EH (cell line): ENCODE data around the gene CBFB.

Source experiments
- DNase-seq: peaks from one replicate; pipeline ENCODE4 v3.0.0-alpha.2; 2015; ENCODE audit warnings: low read depth

CBFB gene

DNA sequence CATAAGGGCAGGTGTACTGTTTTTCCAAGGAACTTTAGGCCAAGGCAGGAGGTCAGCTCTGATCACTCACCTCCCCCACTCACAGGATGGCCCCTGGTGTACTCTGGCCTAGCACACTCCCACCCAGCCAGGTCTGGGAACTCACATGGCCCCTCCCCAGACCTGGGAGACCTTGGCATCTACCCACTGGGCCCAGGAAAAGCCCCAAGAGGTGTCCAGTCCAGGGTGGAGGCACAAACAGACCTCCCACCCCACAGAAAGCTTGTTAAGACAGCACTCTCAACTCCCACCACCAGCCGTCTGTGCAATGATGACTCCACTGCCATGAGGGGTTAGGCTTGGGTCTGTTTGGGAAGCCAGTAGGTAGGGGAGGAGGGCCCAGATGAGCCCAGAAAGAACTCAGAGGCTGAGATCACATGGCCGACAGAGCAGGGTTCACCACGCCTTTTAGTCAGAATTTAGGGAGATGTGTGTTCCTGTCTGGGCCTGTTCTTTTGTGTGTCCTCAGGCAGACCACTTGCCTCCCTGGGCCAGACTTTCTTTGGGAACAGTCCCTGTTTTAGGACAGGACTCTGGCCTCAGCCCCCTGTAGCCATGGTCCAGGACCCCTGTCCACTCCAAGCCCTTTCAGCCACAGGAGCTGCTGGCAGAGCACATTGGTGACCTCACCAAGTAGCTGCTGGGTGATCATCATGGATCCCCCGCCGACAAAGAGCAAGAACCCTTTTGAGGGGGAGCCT, 12.1 kb upstream of the CBFB start:
- DNase-seq = no peak

DNA sequence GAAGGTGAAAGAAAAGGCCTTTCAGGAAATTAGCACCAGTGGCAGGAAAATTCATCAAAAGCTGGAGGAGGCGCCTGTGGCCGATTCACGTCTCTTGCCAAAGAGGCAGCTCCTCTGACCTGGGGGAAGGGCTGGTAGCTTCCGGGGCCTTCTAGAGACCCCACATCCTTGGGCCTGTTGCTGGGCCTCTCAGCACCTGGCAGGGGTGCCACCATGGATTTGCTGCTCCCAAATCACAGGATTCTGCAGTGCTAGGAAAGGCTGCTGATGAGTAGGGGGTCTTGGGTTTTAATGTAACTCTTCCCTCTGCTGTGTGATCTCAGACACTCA, 11.6 kb upstream of the CBFB start:
- no peak for DNase-seq

DNA sequence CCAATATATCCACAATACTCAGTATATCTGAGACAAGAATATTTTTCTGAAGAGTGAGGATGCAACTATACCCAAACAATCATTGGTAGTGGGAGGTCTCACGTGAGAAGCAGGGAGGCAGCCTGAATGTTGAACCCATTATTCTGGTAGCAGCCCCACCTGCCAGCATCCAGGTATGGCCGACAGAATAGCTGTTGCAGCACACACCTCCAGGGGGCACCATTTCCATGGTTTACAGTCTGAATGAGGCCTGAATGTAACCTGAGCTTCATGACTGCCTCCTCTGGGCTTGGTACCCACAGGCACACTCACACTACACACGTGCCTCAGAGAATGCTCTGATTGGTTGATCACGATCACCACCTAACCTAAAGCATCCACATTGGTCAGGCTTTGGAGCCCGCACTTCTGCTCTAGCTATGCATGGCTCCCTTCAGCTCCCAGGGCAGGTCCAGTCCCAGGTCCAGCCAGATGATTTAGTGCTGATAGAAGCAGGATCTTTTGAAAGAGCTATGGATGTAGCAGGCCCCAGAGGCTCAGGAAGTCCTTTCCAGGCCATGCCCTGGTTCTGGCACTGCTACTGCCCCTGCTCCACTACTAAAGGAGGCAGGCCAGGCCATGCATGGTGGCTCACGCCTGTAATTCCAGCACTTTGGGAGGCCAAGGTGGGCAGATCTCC, 11.0 kb upstream of the CBFB start:
- DNase-seq = peak; percentile 96

DNA sequence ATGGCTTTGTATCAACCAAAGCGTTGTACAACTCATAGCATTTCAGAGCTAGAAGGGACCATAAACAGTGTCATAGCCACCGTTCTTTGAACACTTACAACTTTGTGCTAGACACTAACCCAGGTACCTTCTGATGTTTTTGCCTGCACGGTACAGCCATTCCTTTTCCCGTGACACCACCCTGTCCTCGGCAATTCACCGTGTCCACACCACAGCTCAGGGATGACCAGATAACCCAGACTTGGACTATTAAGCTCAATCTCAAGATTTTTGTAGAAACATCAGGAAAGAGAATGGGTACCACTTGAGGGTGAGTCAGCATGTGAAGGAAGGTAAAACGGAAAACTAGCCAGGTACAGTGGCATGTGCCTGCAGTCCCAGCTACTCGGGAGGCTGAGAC, 9.8 kb upstream of the CBFB start:
- DNase-seq = no peak

DNA sequence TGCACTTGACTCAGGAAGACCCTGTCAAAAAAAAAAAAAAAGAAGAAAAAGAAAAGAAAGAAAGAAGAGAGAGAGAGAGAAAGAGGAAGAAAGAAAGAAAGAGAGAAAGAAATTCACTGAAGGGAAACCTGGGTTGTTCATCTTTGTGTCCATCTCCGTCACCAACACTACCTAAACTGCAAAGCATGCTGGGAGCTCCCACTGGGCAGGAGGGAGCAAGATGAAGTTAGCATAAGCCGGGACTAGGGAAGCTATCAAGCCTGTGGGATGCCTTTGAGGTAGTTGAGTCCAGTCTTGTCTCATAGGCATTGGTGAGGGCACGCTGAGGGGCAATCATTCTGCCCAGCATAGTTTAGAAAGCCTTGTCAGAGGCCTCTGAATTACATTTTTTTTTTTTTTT, 7.6 kb upstream of the CBFB start:
- DNase-seq = no peak

DNA sequence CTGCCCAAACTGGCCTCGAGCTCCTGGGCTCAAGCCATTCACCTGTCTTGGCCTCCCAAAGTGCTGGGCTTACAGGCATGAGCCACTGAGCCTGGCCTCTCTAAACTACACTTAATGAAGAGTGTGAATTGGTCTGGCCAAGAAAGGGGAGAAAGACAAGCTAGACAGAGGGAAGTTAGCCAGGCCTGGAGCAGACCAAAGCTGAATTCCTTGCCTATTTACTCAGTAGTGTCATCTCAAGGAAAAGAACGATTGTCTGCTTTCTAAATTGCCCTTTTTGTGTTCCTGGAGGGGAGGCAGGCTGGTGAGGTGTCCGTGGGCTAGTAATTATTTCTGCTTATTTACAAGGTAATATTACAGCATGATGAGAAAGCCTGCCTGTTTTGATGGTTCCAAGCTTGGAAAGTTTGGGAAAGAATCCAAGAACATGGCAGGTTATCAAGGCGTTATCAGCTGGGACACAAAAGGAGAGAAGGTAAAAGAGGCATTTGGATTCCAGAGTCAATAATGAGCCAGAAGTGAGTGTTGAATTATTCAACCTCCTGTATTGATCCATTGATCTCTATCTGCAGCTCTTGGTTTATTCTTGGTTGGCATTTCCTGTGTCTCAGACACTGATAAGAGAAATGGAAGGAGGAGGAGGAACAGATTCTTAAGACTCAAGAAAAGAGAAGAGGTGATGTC, 6.3 kb upstream of the CBFB start:
- DNase-seq = peak; percentile 62

GRCh38 chr16:67023689-67024088, 5.3 kb upstream of the CBFB start:
- DNase-seq = no peak

DNA sequence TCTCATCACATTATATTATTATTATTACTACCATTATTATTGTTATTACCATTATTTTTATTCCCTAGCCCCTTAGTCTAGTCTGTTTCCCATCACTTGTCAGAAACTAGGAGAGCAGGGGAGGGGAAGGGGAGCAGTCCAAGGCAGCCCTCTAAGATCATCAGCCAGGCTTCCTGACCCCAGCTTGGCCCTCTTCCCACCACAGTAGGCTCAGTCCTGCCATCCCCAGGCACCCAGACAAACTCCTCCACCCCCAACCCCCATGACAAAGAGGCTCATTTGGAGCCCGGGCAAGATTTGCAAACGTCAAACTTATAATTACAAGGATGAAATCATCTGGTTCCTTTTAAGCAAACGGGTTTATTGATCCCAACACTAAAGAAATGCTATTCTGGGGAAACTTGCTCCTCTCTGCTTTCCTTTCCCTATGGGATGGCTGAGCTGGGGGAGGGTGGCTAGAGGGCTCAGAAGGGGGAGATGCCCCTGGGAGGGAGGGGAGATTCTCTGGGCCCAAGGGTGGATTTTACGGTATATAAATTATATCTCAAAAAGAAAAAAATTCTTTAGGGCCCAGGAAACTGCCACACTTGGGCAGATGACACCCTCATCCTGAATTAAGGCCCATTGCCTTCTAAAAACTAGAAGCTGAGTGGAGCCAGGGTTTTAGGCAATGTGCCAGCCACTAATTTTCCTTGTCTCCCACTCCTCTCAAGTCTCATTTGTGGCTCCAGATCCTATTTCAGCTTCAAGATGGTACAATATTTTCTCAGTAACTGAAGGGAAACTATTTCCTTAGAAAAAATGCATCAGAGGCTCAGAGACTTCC, 4.4 kb upstream of the CBFB start:
- DNase-seq = no peak

- no peak for DNase-seq
Observed at GRCh38 chr16:67025210-67025550, 3.8 kb upstream of the CBFB start.

- DNase-seq = no peak
Observed at GRCh38 chr16:67026570-67026969, 2.4 kb upstream of the CBFB start.

GRCh38 chr16:67027046-67027445, 1.9 kb upstream of the CBFB start:
- DNase-seq = no peak

GRCh38 chr16:67028167-67028695, 718 bp upstream of the CBFB start:
- no peak for DNase-seq

DNA sequence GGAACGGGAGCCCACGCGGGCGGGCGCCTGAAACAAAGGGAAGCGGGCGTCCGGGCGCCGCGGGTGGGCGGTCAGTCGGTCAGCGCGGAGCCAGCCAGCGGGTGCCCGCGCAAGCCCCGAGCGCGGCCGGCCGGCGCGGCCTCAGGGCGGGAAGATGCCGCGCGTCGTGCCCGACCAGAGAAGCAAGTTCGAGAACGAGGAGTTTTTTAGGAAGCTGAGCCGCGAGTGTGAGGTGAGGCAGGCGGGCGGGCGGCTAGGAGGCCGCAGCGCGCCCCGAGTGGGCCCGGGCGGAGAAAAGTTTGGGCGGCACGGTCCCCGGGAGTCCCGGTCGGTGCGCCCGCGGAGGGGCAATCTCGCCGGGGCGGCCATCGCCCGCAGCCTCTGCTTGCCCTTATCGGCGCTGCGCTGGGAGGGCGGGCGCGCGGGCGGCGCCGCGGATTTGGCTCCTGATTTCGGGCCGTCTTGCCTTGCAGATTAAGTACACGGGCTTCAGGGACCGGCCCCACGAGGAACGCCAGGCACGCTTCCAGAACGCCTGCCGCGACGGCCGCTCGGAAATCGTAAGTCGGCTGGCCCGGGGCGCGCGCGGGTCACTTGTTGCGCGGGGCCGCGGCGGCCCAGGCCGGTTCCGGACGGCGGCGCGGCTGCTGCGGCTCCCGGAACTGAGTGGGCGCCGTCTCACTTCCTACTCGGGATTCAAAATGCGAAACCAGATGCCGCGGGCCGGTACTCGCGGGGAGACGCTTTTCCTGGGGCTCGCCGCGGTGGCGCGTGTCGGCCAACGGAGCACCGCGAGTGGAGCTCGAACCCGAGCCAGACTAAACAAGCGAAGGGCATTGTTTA, 526 bp downstream of the CBFB start:
- peak; percentile 64 for DNase-seq

DNA sequence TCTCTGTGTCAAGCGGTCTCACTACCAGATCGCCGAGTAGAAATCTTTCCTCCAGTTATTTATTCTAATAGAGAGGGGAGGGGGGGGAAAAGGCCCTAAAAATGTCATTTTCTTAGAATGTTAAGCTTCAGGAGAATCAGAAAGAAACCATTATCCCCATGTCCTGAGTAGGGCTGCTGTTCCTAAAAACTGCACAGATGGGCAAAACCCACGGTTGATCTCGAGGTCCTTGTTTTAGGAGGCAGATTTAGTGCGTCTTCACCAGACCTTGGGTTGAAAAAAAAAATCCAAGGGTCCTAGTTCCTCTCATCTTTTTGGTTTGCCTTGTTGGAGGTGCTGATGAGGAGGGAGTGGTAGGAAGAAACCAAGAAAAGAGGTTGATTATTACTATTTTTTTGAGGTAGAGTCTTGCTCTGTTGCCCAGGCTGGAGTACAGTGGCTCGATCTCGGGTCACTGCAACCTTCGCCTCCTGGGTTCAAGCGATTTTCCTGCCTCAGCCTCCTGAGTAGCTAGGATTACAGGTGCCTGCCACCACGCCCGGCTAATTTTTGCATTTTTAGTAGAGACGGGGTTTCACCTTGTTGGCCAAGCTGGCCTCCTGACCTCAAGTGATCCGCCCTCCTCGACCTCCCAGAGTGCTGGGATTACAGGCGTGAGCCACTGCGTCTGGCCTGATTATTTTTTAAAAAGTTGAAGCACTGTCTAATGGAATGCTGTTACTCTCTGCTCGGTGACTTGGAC, 1.4 kb downstream of the CBFB start:
- DNase-seq = no peak

DNA sequence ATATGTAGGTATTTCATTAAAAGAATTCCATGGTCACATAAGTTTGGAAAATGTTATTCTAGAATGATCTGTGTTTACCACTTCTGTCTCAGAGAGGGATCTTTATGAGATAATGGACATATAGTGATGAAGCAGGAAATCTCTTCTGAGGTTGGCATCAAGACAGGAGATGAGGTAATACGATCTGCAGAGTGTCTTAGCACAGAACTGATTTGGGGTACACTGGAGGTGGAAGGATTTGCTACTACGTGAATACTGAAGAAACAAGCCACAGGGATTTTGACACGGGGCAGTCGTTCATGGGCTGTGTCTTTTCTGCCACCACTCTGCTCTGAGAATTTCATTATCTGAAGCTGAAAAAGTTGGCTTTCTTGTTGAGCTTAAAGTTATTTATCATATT, 5.5 kb downstream of the CBFB start:
- DNase-seq = peak; percentile 53

DNA sequence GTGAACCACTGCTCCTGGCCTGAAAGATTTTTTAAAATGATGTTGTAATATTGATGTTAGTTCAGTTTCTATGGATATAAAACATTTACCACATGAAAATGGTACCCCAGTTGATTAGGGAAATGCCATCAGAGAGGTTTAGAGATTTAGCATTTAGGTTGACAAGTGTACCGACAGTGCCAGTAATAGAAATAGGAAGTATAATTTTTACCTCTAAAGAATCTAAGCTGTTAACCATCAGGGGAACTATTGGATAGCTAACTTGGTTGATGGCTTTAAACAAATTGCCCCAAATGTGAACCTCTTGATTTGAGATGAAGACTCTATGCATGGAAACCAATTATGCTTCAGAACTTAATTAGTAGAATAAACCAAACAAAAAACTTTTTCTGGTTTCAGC, 6.4 kb downstream of the CBFB start:
- DNase-seq = no peak

GRCh38 chr16:67036323-67036741, 7.4 kb downstream of the CBFB start:
- no peak for DNase-seq

GRCh38 chr16:67039260-67040020, 10.5 kb downstream of the CBFB start:
- DNase-seq = peak; percentile 34

DNA sequence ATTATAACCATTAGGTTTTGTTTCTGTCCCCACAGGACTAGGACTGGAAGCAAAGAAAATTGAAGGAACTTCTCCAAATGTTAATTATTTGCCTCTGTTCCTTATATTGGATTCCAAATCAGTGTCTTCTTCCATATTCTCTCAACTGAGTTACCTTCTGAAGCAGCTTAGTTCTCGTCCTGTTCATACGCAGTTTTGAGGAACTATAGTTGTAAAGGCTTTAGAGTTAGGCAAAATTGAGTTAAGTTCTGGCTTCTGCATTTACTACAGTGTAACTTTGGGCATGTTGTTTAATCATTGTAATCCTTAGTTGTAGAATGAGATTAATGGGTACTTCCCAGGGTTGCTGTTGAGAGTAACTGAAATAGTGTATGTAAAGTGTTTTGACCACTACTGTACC, 11.2 kb downstream of the CBFB start:
- no peak for DNase-seq

- peak; percentile 72 for DNase-seq
Observed at GRCh38 chr16:67040906-67041305, 12.0 kb downstream of the CBFB start.
